ENCODE measurements around the gene LVRN.

Gene LVRN

GRCh38 chr5:115941051-115941675 is 21.1 kb upstream of the LVRN start:
- DNase-seq (no peak), ATAC-seq (ENCODE audit: insufficient read depth, low read depth) (no peak)
- Histone ChIP-seq H4K20me1 (ENCODE audit: insufficient read depth, low read length) (no peaks in the 10 kb centered on the region), H3K9me3 (ENCODE audit: insufficient read depth, low read length, severe bottlenecking) (no peaks in the 10 kb centered on the region), H3K27ac (ENCODE audit: low read length) (no peak overlapping the region), H3K79me2 (ENCODE audit: insufficient read depth, low read length) (no peaks in the 10 kb centered on the region), H3K36me3 (ENCODE audit: insufficient read depth, low read length) (no peaks in the 10 kb centered on the region), H3K27me3 (ENCODE audit: insufficient read depth, low read length, poor library complexity) (no peaks in the 10 kb centered on the region), H3K4me3 (ENCODE audit: low read depth in 1 of 2, low read length in 2 of 2) (no peak overlapping the region), H3K4me1 (ENCODE audit: insufficient read depth, low read length) (no peaks in the 10 kb centered on the region), H3K9ac (ENCODE audit: low read depth, low read length) (no peak overlapping the region), H3K4me2 (ENCODE audit: insufficient read depth, low read length) (no peak overlapping the region), H2AFZ (ENCODE audit: low read depth, low read length) (no peak overlapping the region)
- no peak for TF ChIP-seq CTCF (IDR thresholded peaks at IDR 0.05; ENCODE audit: borderline replicate concordance, extremely low read depth, low read length, poor library complexity, severe bottlenecking)
- TF ChIP-seq EZH2 (IDR thresholded peaks at IDR 0.05; ENCODE audit: borderline replicate concordance, low read depth, low read length, severe bottlenecking), result no peak

- no peak overlapping the region for H3K27ac ChIP-seq (ENCODE audit: low read length)
- no peak overlapping the region for H2AFZ ChIP-seq (ENCODE audit: low read depth, low read length)
- no peaks in the 10 kb centered on the region for H3K36me3 ChIP-seq (ENCODE audit: insufficient read depth, low read length)
- H3K4me1 ChIP-seq (ENCODE audit: insufficient read depth, low read length), result no peaks in the 10 kb centered on the region
- no peak overlapping the region for H3K9ac ChIP-seq (ENCODE audit: low read depth, low read length)
- DNase-seq, result no peak
- H4K20me1 ChIP-seq (ENCODE audit: insufficient read depth, low read length), result no peaks in the 10 kb centered on the region
- no peak overlapping the region for H3K4me2 ChIP-seq (ENCODE audit: insufficient read depth, low read length)
- no peaks in the 10 kb centered on the region for H3K27me3 ChIP-seq (ENCODE audit: insufficient read depth, low read length, poor library complexity)
- TF ChIP-seq EZH2 (IDR thresholded peaks at IDR 0.05; ENCODE audit: borderline replicate concordance, low read depth, low read length, severe bottlenecking) (no peak), CTCF (IDR thresholded peaks at IDR 0.05; ENCODE audit: borderline replicate concordance, extremely low read depth, low read length, poor library complexity, severe bottlenecking) (no peak)
- ATAC-seq (ENCODE audit: insufficient read depth, low read depth), result no peak
- H3K79me2 ChIP-seq (ENCODE audit: insufficient read depth, low read length), result no peaks in the 10 kb centered on the region
- H3K9me3 ChIP-seq (ENCODE audit: insufficient read depth, low read length, severe bottlenecking), result no peaks in the 10 kb centered on the region
- no peak overlapping the region for H3K4me3 ChIP-seq (ENCODE audit: low read depth in 1 of 2, low read length in 2 of 2)
Measured at GRCh38 chr5:115944501-115944900, 17.8 kb upstream of the LVRN start.

GRCh38 chr5:115946655-115947054 is 15.6 kb upstream of the LVRN start:
- no peak overlapping the region for H3K9ac ChIP-seq (ENCODE audit: low read depth, low read length)
- H3K27me3 ChIP-seq (ENCODE audit: insufficient read depth, low read length, poor library complexity), result no peaks in the 10 kb centered on the region
- TF ChIP-seq EZH2 (IDR thresholded peaks at IDR 0.05; ENCODE audit: borderline replicate concordance, low read depth, low read length, severe bottlenecking) (no peak), CTCF (IDR thresholded peaks at IDR 0.05; ENCODE audit: borderline replicate concordance, extremely low read depth, low read length, poor library complexity, severe bottlenecking) (no peak)
- no peak overlapping the region for H3K4me3 ChIP-seq (ENCODE audit: low read depth in 1 of 2, low read length in 2 of 2)
- no peaks in the 10 kb centered on the region for H3K9me3 ChIP-seq (ENCODE audit: insufficient read depth, low read length, severe bottlenecking)
- DNase-seq, result no peak
- H2AFZ ChIP-seq (ENCODE audit: low read depth, low read length), result no peak overlapping the region
- no peaks in the 10 kb centered on the region for H3K36me3 ChIP-seq (ENCODE audit: insufficient read depth, low read length)
- H3K4me2 ChIP-seq (ENCODE audit: insufficient read depth, low read length), result no peak overlapping the region
- H3K79me2 ChIP-seq (ENCODE audit: insufficient read depth, low read length), result no peaks in the 10 kb centered on the region
- ATAC-seq (ENCODE audit: insufficient read depth, low read depth), result no peak
- H4K20me1 ChIP-seq (ENCODE audit: insufficient read depth, low read length), result no peaks in the 10 kb centered on the region
- H3K27ac ChIP-seq (ENCODE audit: low read length), result no peak overlapping the region
- no peaks in the 10 kb centered on the region for H3K4me1 ChIP-seq (ENCODE audit: insufficient read depth, low read length)
